Caco-2 (cell line): ENCODE data around the gene EPHB3. TPM values are rescaled to one million over a fixed set of nuclear protein-coding genes. Genes with fewer than 3 reads are reported as not detected.

Source experiments
- BruUV-seq: library from RNA; stranded (reverse); fragments of 400-500 nt; replicated peaks from 2 replicates; lab custom pipeline; 2021; lab: Mats Ljungman, UMichigan
- CTCF ChIA-PET: fragments of 300-600 bp; sonication (Branson Sonifier 250); formaldehyde crosslinking; loops from one replicate; lab custom pipeline; 2022; ENCODE audit warnings: antibody characterized with exemption; lab: Charles Lee
- POLR2A ChIA-PET: fragments of 300-600 bp; sonication (Branson Sonifier 250); formaldehyde crosslinking; loops from one replicate; lab custom pipeline; 2022; ENCODE audit warnings: antibody characterized with exemption; lab: Charles Lee
- DNase-seq, 2 experiments: peaks; one replicate each; pipeline versions ENCODE4 v3.0.0 to v3.0.0-alpha.2; 2020 to 2022
- H3K27me3 ChIP-seq: replicated peaks from 2 replicates; pipeline ENCODE4 v1.6.0; 2011; ENCODE audit warnings: low read length; ENCODE audit not compliant: control insufficient read depth, insufficient read depth
- H3K36me3 ChIP-seq: 2 replicates; pipeline ENCODE4 v1.5.1; 2011; ENCODE audit warnings: low read length; ENCODE audit not compliant: control insufficient read depth, insufficient read depth
- H3K4me1 ChIP-seq: fragments of 250-450 bp; sonication (Bioruptor Pico); 2 replicates; pipeline ENCODE4 v1.5.1; 2020; ENCODE audit warnings: mild to moderate bottlenecking
- H3K4me3 ChIP-seq: 2 replicates; pipeline ENCODE4 v1.5.1; 2011; ENCODE audit warnings: low read depth, mild to moderate bottlenecking, control low read depth, low read length
- H3K9me3 ChIP-seq: fragments of 250-450 bp; sonication (Bioruptor Pico); 2 replicates; pipeline ENCODE4 v1.5.1; 2020; ENCODE audit warnings: mild to moderate bottlenecking, moderate library complexity
- H3K27ac Mint-ChIP-seq: one replicate; pipeline ENCODE4 v1.8.0; 2022; ENCODE audit warnings: mixed read lengths; ENCODE audit not compliant: unreplicated experiment
- H3K27me3 Mint-ChIP-seq: one replicate; pipeline ENCODE4 v1.8.0; 2022; ENCODE audit warnings: mixed read lengths; ENCODE audit not compliant: insufficient read depth, unreplicated experiment
- H3K36me3 Mint-ChIP-seq: one replicate; pipeline ENCODE4 v1.8.0; 2022; ENCODE audit warnings: mild to moderate bottlenecking, mixed read lengths; ENCODE audit not compliant: insufficient read depth, unreplicated experiment
- H3K4me1 Mint-ChIP-seq: one replicate; pipeline ENCODE4 v1.8.0; 2022; ENCODE audit warnings: low read depth, mixed read lengths; ENCODE audit not compliant: unreplicated experiment
- H3K4me3 Mint-ChIP-seq: one replicate; pipeline ENCODE4 v1.8.0; 2022; ENCODE audit warnings: mild to moderate bottlenecking, moderate library complexity, mixed read lengths; ENCODE audit not compliant: unreplicated experiment
- H3K9me3 Mint-ChIP-seq: one replicate; pipeline ENCODE4 v1.8.0; 2022; ENCODE audit warnings: mixed read lengths; ENCODE audit not compliant: unreplicated experiment
- CTCF ChIP-seq, 2 experiments: fragments of 200-600 bp in 1 of 2; IDR thresholded peaks; 1 replicate in 1 of 2; 2 replicates in 1 of 2; pipeline versions ENCODE4 v1.5.1 to v1.8.0; 2011 to 2022; ENCODE audit warnings: antibody characterized with exemption in 1 of 2, control low read depth in 1 of 2, inconsistent platforms in 1 of 2, low read depth in 1 of 2, low read length in 1 of 2, mild to moderate bottlenecking in 1 of 2, moderate library complexity in 1 of 2; ENCODE audit not compliant: insufficient read depth in 1 of 2, severe bottlenecking in 1 of 2, unreplicated experiment in 1 of 2
- intact Hi-C: fragments of 100-400 bp; cut with micrococcal nuclease; formaldehyde crosslinking; loops from one replicate; pipeline ENCODE4 v1.10.0; 2022; ENCODE audit not compliant: unreplicated experiment
- total RNA-seq: library from RNA; stranded (reverse); gene quantifications from 2 replicates; pipeline ENCODE4 v1.2.3, GENCODE V29; 2022

The EPHB3 gene
- total RNA-seq, 1 experiment from 2014 or later: 5.6 TPM

GRCh38 chr3:184610245-184610871 lies 48.8 kb downstream of the EPHB3 start:
- intact Hi-C loops: no loop called here
- no peak overlapping the region for H3K27ac Mint-ChIP-seq
- no peak for DNase-seq
- H3K4me3 Mint-ChIP-seq: no peak overlapping the region
- no peaks in the 10 kb centered on the region for H3K36me3 Mint-ChIP-seq
- Histone ChIP-seq H3K27me3 (no peaks in the 10 kb centered on the region), H3K9me3 (no peaks in the 10 kb centered on the region), H3K4me3 (no peak overlapping the region), H3K4me1 (no peaks in the 10 kb centered on the region), H3K36me3 (no peaks in the 10 kb centered on the region)
- no TSS peak for BruUV-seq
- H3K9me3 Mint-ChIP-seq: peaks cover 11% of the 10 kb centered on the region
- TF ChIP-seq CTCF (IDR thresholded peaks at IDR 0.05; ENCODE audit: insufficient read depth in 1 of 2, low read depth in 1 of 2, low read length in 1 of 2, severe bottlenecking in 1 of 2, unreplicated experiment in 1 of 2): no peak
- no peaks in the 10 kb centered on the region for H3K27me3 Mint-ChIP-seq
- POLR2A ChIA-PET: no interaction called here
- no peaks in the 10 kb centered on the region for H3K4me1 Mint-ChIP-seq
- CTCF ChIA-PET: no interaction called here

- no TSS peak for BruUV-seq
- POLR2A ChIA-PET: no interaction called here
- Histone ChIP-seq H3K27me3 (no peaks in the 10 kb centered on the region), H3K9me3 (no peaks in the 10 kb centered on the region), H3K4me1 (no peaks in the 10 kb centered on the region), H3K36me3 (no peaks in the 10 kb centered on the region), H3K4me3 (no peak overlapping the region)
- Mint-ChIP-seq H3K9me3 (peaks cover 11% of the 10 kb centered on the region), H3K27me3 (no peaks in the 10 kb centered on the region), H3K4me1 (no peaks in the 10 kb centered on the region), H3K4me3 (no peak overlapping the region), H3K27ac (no peak overlapping the region), H3K36me3 (no peaks in the 10 kb centered on the region)
- TF ChIP-seq CTCF (IDR thresholded peaks at IDR 0.05; ENCODE audit: insufficient read depth in 1 of 2, low read depth in 1 of 2, low read length in 1 of 2, severe bottlenecking in 1 of 2, unreplicated experiment in 1 of 2): no peak
- intact Hi-C loops: no loop called here
- DNase-seq: no peak
- CTCF ChIA-PET: no interaction called here
Measured at GRCh38 chr3:184611607-184612281, 50.2 kb downstream of the EPHB3 start.

- ChIA-PET CTCF (no interaction called here), POLR2A (no interaction called here)
- intact Hi-C loops: no loop called here
- BruUV-seq: no TSS peak
- Mint-ChIP-seq H3K9me3 (peaks cover 11% of the 10 kb centered on the region), H3K27me3 (peaks cover 3% of the 10 kb centered on the region), H3K4me3 (no peak overlapping the region), H3K27ac (no peak overlapping the region), H3K4me1 (no peaks in the 10 kb centered on the region), H3K36me3 (no peaks in the 10 kb centered on the region)
- TF ChIP-seq CTCF (IDR thresholded peaks at IDR 0.05; ENCODE audit: insufficient read depth in 1 of 2, low read depth in 1 of 2, low read length in 1 of 2, severe bottlenecking in 1 of 2, unreplicated experiment in 1 of 2): no peak
- no peaks in the 10 kb centered on the region for H3K27me3 ChIP-seq
- no peaks in the 10 kb centered on the region for H3K4me1 ChIP-seq
- H3K4me3 ChIP-seq: no peak overlapping the region
- H3K36me3 ChIP-seq: no peaks in the 10 kb centered on the region
- no peak for DNase-seq
- no peaks in the 10 kb centered on the region for H3K9me3 ChIP-seq
Measured at GRCh38 chr3:184615396-184615795, 53.8 kb downstream of the EPHB3 start.
